ENCODE data around the gene EIF4A3.

DNA sequence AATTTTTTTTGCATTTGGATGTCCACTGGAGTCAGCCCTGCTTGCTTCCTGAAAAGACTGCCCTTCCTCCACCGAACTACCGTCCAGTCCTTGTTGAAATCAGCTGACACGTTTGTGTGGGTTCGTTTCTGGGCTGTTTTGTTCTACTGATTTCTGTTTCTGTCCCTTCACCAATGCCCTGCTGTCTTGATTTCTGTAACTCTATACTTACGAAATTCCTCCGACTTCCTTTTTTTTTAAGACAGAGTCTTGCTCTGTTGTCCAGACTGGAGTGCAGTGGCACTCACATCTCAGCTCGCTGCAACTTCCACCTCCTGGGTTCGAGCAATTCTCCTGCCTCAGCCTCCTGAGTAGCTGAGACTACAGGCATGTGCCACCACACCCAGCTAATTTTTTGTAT is 54.0 kb downstream of the EIF4A3 start:
- TF ChIP-seq, protein P1, sequence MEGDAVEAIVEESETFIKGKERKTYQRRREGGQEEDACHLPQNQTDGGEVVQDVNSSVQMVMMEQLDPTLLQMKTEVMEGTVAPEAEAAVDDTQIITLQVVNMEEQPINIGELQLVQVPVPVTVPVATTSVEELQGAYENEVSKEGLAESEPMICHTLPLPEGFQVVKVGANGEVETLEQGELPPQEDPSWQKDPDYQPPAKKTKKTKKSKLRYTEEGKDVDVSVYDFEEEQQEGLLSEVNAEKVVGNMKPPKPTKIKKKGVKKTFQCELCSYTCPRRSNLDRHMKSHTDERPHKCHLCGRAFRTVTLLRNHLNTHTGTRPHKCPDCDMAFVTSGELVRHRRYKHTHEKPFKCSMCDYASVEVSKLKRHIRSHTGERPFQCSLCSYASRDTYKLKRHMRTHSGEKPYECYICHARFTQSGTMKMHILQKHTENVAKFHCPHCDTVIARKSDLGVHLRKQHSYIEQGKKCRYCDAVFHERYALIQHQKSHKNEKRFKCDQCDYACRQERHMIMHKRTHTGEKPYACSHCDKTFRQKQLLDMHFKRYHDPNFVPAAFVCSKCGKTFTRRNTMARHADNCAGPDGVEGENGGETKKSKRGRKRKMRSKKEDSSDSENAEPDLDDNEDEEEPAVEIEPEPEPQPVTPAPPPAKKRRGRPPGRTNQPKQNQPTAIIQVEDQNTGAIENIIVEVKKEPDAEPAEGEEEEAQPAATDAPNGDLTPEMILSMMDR (conservative IDR thresholded peaks at IDR 0.05; ENCODE audit: low read length), result no peak
- TF ChIP-seq EZH2phosphoT487 (IDR thresholded peaks at IDR 0.05; ENCODE audit: borderline replicate concordance, low read depth, low read length), result no peak
